Chondrocyte (in vitro differentiated cells): Measurements from ENCODE around the gene WDR62. TPM values are rescaled to one million over a fixed set of nuclear protein-coding genes. Genes with fewer than 3 reads are reported as not detected.

Experiments
- DNase-seq: peaks from one replicate; pipeline ENCODE4 v3.0.0; 2021; ENCODE audit warnings: mixed read lengths, low spot score
- H3K27ac Mint-ChIP-seq: one replicate; pipeline ENCODE4 v1.8.0; 2021; ENCODE audit warnings: mild to moderate bottlenecking, moderate library complexity, mixed read lengths; ENCODE audit not compliant: unreplicated experiment
- H3K27me3 Mint-ChIP-seq: 2 replicates; pipeline ENCODE4 v1.8.0; 2021; ENCODE audit warnings: low read depth, mixed read lengths
- H3K36me3 Mint-ChIP-seq: 2 replicates; pipeline ENCODE4 v1.8.0; 2021; ENCODE audit warnings: low read depth, mixed read lengths
- H3K4me1 Mint-ChIP-seq: 2 replicates; pipeline ENCODE4 v1.8.0; 2021; ENCODE audit warnings: low read depth, mild to moderate bottlenecking, mixed read lengths
- H3K4me3 Mint-ChIP-seq: one replicate; pipeline ENCODE4 v1.8.0; 2021; ENCODE audit warnings: mild to moderate bottlenecking, moderate library complexity, mixed read lengths; ENCODE audit not compliant: unreplicated experiment
- H3K9me3 Mint-ChIP-seq: 2 replicates; pipeline ENCODE4 v1.8.0; 2021; ENCODE audit warnings: low read depth, mixed read lengths
- CTCF ChIP-seq: fragments of 200-600 bp; sonication (generic); IDR thresholded peaks from 2 replicates; pipeline ENCODE4 v1.5.0; 2021; ENCODE audit warnings: antibody characterized with exemption, mild to moderate bottlenecking, moderate library complexity
- total RNA-seq: library from RNA; stranded (reverse); gene quantifications from 3 replicates; pipeline ENCODE4 v1.2.1, GENCODE V29; 2021

Gene WDR62
- total RNA-seq, 1 donor from 2014 or later = 3.0 TPM

- H3K36me3 Mint-ChIP-seq = peaks cover 40% of the 10 kb centered on the region
- no peaks in the 10 kb centered on the region for H3K4me1 Mint-ChIP-seq
- TF ChIP-seq CTCF = no peak
- H3K4me3 Mint-ChIP-seq = no peak overlapping the region
- H3K27ac Mint-ChIP-seq = no peak overlapping the region
- no peaks in the 10 kb centered on the region for H3K27me3 Mint-ChIP-seq
- no peak for DNase-seq
- no peaks in the 10 kb centered on the region for H3K9me3 Mint-ChIP-seq
Measured at GRCh38 chr19:36149673-36150406, 95.1 kb downstream of the WDR62 start.

- no peak for DNase-seq
- Mint-ChIP-seq H3K9me3 (no peaks in the 10 kb centered on the region), H3K27me3 (no peaks in the 10 kb centered on the region), H3K4me3 (no peak overlapping the region), H3K36me3 (peaks cover 37% of the 10 kb centered on the region), H3K27ac (no peak overlapping the region), H3K4me1 (no peaks in the 10 kb centered on the region)
- TF ChIP-seq CTCF = no peak
Measured at GRCh38 chr19:36150586-36150985, 95.9 kb downstream of the WDR62 start.

DNA sequence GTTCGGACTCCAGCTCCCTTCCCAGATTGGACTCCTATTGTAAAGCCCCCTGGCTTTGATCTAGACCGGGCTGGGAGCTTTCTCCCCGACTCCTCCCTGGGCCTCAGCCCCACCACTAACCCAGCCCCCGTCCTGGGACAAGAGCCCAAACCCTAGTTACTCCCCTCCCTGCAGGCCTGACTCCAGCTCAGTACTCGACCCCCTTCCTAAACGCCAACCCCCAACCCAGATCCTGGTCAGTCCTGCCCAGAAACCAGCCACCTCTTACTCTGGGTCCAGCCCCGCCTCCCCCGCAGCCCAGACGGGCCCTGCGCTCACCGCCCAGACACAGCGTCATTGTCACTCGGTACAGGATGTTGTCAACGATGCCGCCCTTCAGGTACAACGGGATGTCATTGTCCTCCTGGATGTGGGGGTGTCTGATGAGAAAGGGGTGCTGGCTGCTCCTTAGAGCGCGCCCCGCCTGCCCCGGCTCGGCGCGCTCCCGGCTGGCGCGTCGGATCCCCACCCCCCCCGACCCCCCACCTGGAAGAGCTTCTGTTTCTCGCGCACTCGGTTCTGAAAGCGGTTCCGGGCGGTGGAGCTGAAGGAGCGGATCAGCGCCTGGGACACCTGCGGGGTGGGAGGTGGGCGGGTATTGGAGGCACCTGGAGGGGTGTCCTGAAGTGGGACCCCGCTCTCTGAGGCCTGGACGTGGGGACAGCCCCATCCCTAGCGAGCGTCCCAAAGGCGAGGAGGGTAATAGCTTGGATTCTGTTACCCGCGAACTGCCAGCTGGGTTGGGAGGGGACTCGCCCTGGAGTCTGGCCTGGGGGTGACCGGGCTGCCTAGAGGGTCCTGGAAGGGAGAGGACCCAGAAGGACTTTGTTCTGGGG is 96.7 kb downstream of the WDR62 start:
- no peak overlapping the region for H3K27ac Mint-ChIP-seq
- H3K9me3 Mint-ChIP-seq = no peaks in the 10 kb centered on the region
- no peaks in the 10 kb centered on the region for H3K4me1 Mint-ChIP-seq
- no peaks in the 10 kb centered on the region for H3K27me3 Mint-ChIP-seq
- no peak overlapping the region for H3K4me3 Mint-ChIP-seq
- peaks cover 31% of the 10 kb centered on the region for H3K36me3 Mint-ChIP-seq
- no peak for DNase-seq
- TF ChIP-seq CTCF = no peak

GRCh38 chr19:36152019-36152351 is 97.3 kb downstream of the WDR62 start:
- H3K4me1 Mint-ChIP-seq = no peaks in the 10 kb centered on the region
- no peaks in the 10 kb centered on the region for H3K9me3 Mint-ChIP-seq
- no peak overlapping the region for H3K27ac Mint-ChIP-seq
- peaks cover 25% of the 10 kb centered on the region for H3K36me3 Mint-ChIP-seq
- DNase-seq = no peak
- H3K27me3 Mint-ChIP-seq = no peaks in the 10 kb centered on the region
- no peak for TF ChIP-seq CTCF
- H3K4me3 Mint-ChIP-seq = no peak overlapping the region

- H3K36me3 Mint-ChIP-seq = peaks cover 22% of the 10 kb centered on the region
- H3K27me3 Mint-ChIP-seq = no peaks in the 10 kb centered on the region
- no peak within 1 kb of the TSS for H3K4me3 Mint-ChIP-seq
- no peaks in the 10 kb centered on the region for H3K4me1 Mint-ChIP-seq
- no peak within 1 kb of the TSS for H3K27ac Mint-ChIP-seq
- peak; percentile 39 for DNase-seq
- H3K9me3 Mint-ChIP-seq = no peaks in the 10 kb centered on the region
- TF ChIP-seq CTCF = no peak
Measured at GRCh38 chr19:36152352-36153091, 97.8 kb downstream of the WDR62 start, which contains the start of gene COX7A1. COX7A1 (minus strand) TSS chr19:36152447; CDS start chr19:36152407, 40 bp downstream.
